GM19023 (cell line): ENCODE data around the gene SLC2A8.

Experiments used
- ATAC-seq: cut with Tn5 transposase; IDR thresholded peaks from one replicate; pipeline ENCODE4 v1.9.1; 2021; ENCODE audit warnings: mild to moderate bottlenecking, moderate library complexity; ENCODE audit not compliant: unreplicated experiment

SLC2A8 gene

GRCh38 chr9:127455324-127455992 is 58.5 kb downstream of the SLC2A8 start:
- ATAC-seq: no peak

- no peak for ATAC-seq
These were observed 60.4 kb downstream of the SLC2A8 start for GRCh38 chr9:127457191-127457878.
